ENCODE results near the gene RBM19.

DNA sequence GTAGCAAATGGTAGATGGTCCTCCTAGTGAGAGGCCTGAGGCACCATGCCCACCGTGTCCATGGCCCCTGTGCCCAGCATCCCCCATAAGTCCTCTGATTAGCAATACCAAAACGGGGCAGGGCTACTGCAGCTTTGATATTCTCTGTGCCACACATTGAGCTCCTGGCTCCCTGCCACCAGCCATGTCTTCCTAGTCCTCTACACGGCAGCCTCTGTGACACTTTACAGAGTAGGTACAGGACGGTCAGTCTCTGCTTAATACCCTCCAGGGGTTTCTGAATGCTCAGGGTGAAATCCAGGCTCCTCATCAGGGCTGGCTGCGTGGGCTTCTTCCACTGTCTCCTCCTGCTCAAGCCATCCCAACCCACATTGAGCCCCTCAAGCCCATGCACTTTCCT is 8.0 kb downstream of the RBM19 start:
- TF ChIP-seq MAZ (IDR thresholded peaks at IDR 0.05; ENCODE audit: borderline replicate concordance, low read depth, low read length) (no peak), CTCF (conservative IDR thresholded peaks at IDR 0.05; ENCODE audit: low read depth, low read length) (no peak), RCOR1 (IDR thresholded peaks at IDR 0.05; ENCODE audit: insufficient replicate concordance, low read length) (no peak), POLR2A (IDR thresholded peaks at IDR 0.05; ENCODE audit: low read depth, low read length) (no peak), CEBPB (IDR thresholded peaks at IDR 0.05; ENCODE audit: low read depth, low read length) (no peak), MAFK (IDR thresholded peaks at IDR 0.05; ENCODE audit: low read depth, low read length) (no peak)
